Activated CD4-positive, alpha-beta memory T cell treated with anti-CD3 and anti-CD28 coated beads for 36 hours (primary cell): ENCODE measurements around the gene ZNF541. TPM values are rescaled to one million over a fixed set of nuclear protein-coding genes. Genes with fewer than 3 reads are reported as not detected.

ENCODE experiments used
- CTCF ChIA-PET: fragments of 350-600 bp; sonication (Branson Sonifier 250); formaldehyde crosslinking; loops from one replicate; lab custom pipeline; 2021; ENCODE audit warnings: antibody characterized with exemption, inconsistent platforms; lab: Charles Lee
- POLR2A ChIA-PET: fragments of 350-600 bp; sonication (Branson Sonifier 250); formaldehyde crosslinking; loops from one replicate; lab custom pipeline; 2021; ENCODE audit warnings: antibody characterized with exemption; lab: Charles Lee
- DNase-seq: peaks from one replicate; pipeline ENCODE4 v3.0.0-alpha.2; 2020
- H3K27ac Mint-ChIP-seq: one replicate; pipeline ENCODE4 v1.8.0; 2021; ENCODE audit warnings: mixed read lengths
- H3K27me3 Mint-ChIP-seq: one replicate; pipeline ENCODE4 v1.8.0; 2021; ENCODE audit warnings: mixed read lengths
- H3K36me3 Mint-ChIP-seq: one replicate; pipeline ENCODE4 v1.8.0; 2021; ENCODE audit warnings: mixed read lengths
- H3K4me1 Mint-ChIP-seq: one replicate; pipeline ENCODE4 v1.8.0; 2021; ENCODE audit warnings: low read depth, mixed read lengths
- H3K4me3 Mint-ChIP-seq: one replicate; pipeline ENCODE4 v1.8.0; 2021; ENCODE audit warnings: mild to moderate bottlenecking, mixed read lengths
- H3K9me3 Mint-ChIP-seq: one replicate; pipeline ENCODE4 v1.8.0; 2021; ENCODE audit warnings: mixed read lengths
- intact Hi-C: fragments of 100-400 bp; cut with micrococcal nuclease; formaldehyde crosslinking; loops from one replicate; pipeline ENCODE4 v1.15.1; 2023
- total RNA-seq, 2 experiments: library from RNA; stranded (reverse); gene quantifications; one replicate each; pipeline ENCODE4 v1.2.3, GENCODE V29; 2021

ZNF541 gene
- total RNA-seq, 2 experiments from 2014 or later = 0.07 to 0.31 TPM

GRCh38 chr19:47561440-47562057 lies 11.4 kb downstream of the ZNF541 start:
- H3K4me1 Mint-ChIP-seq = no peaks in the 10 kb centered on the region
- H3K36me3 Mint-ChIP-seq = no peaks in the 10 kb centered on the region
- ChIA-PET POLR2A (no interaction called here), CTCF (interaction anchor here (0.7 to 1.0 kb wide), 4 partner anchors 11 to 125 kb away, joined by 3 read pairs; no protein-coding TSS in a partner anchor)
- no peak overlapping the region for H3K4me3 Mint-ChIP-seq
- intact Hi-C loops = no loop called here
- no peak for DNase-seq
- H3K9me3 Mint-ChIP-seq = no peaks in the 10 kb centered on the region
- H3K27me3 Mint-ChIP-seq = no peaks in the 10 kb centered on the region
- H3K27ac Mint-ChIP-seq = no peak overlapping the region

DNA sequence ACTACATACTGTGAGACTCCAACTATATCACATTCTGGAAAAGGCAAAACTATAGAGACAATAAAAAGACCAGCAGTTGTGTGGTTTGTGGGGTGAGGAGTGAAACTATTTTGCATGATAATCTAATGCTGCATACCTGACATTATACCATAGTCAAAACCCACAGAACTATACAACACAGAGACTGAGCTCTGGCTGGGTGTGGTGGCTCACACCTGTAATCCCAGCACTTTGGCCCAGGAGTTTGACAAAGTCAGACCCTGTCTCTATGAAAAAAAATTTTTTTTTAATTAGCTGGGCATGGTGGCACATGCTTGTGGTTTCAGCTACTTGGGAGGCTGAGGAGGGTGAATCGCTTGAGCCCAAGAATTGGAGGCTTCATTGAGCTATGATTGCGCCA lies 11.9 kb downstream of the ZNF541 start:
- CTCF ChIA-PET = interaction anchor here (0.7 to 1.0 kb wide), 4 partner anchors 10 to 124 kb away, joined by 3 read pairs; no protein-coding TSS in a partner anchor
- no peaks in the 10 kb centered on the region for H3K36me3 Mint-ChIP-seq
- no peak overlapping the region for H3K27ac Mint-ChIP-seq
- no peaks in the 10 kb centered on the region for H3K27me3 Mint-ChIP-seq
- no peaks in the 10 kb centered on the region for H3K9me3 Mint-ChIP-seq
- intact Hi-C loops = no loop called here
- POLR2A ChIA-PET = no interaction called here
- H3K4me3 Mint-ChIP-seq = no peak overlapping the region
- H3K4me1 Mint-ChIP-seq = no peaks in the 10 kb centered on the region
- DNase-seq = no peak

- Mint-ChIP-seq H3K36me3 (no peaks in the 10 kb centered on the region), H3K27ac (no peak overlapping the region), H3K4me3 (no peak overlapping the region), H3K4me1 (no peaks in the 10 kb centered on the region), H3K27me3 (no peaks in the 10 kb centered on the region), H3K9me3 (no peaks in the 10 kb centered on the region)
- intact Hi-C loops = no loop called here
- no peak for DNase-seq
- POLR2A ChIA-PET = no interaction called here
- CTCF ChIA-PET = interaction anchor here (1.4 kb wide), 1 partner anchor 113 kb away, joined by 3 read pairs; no protein-coding TSS in a partner anchor
These were observed 22.8 kb downstream of the ZNF541 start for GRCh38 chr19:47550129-47550528.

- H3K9me3 Mint-ChIP-seq = no peaks in the 10 kb centered on the region
- H3K27me3 Mint-ChIP-seq = peaks cover 4% of the 10 kb centered on the region
- H3K36me3 Mint-ChIP-seq = no peaks in the 10 kb centered on the region
- ChIA-PET POLR2A (no interaction called here), CTCF (interaction anchor here (0.6 to 1.4 kb wide), 2 partner anchors 73 to 112 kb away, joined by 3 read pairs; no protein-coding TSS in a partner anchor)
- H3K27ac Mint-ChIP-seq = no peak overlapping the region
- no peak overlapping the region for H3K4me3 Mint-ChIP-seq
- DNase-seq = no peak
- intact Hi-C loops = no loop called here
- H3K4me1 Mint-ChIP-seq = peaks cover 2% of the 10 kb centered on the region
These were observed 23.6 kb downstream of the ZNF541 start for GRCh38 chr19:47549261-47549862.

DNA sequence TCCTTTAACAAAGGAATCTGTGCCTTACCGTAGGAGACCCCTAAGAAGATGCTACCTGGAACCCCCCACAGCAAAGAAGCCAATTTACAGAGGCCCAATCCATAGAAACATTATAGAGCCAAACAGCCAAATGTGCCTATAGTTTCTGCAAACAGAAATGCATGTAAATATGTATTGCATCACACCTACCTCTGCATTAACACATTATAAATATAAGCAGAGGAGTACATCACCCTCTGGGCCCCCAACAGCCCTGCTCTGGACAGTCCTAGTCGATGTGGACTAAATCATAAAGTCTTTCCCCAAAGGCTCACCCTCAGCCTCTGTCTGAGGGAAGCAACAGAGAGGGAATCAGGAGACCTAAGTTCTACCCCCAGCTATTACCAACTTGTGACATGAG lies 25.7 kb downstream of the ZNF541 start:
- no peak overlapping the region for H3K4me3 Mint-ChIP-seq
- no peak overlapping the region for H3K27ac Mint-ChIP-seq
- peaks cover 5% of the 10 kb centered on the region for H3K27me3 Mint-ChIP-seq
- POLR2A ChIA-PET = no interaction called here
- DNase-seq = no peak
- peaks cover 3% of the 10 kb centered on the region for H3K4me1 Mint-ChIP-seq
- intact Hi-C loops = no loop called here
- CTCF ChIA-PET = no interaction called here
- H3K36me3 Mint-ChIP-seq = no peaks in the 10 kb centered on the region
- H3K9me3 Mint-ChIP-seq = no peaks in the 10 kb centered on the region

GRCh38 chr19:47545061-47545948 lies 27.6 kb downstream of the ZNF541 start:
- H3K4me1 Mint-ChIP-seq = peaks cover 15% of the 10 kb centered on the region
- H3K9me3 Mint-ChIP-seq = no peaks in the 10 kb centered on the region
- H3K27me3 Mint-ChIP-seq = peaks cover 5% of the 10 kb centered on the region
- no peaks in the 10 kb centered on the region for H3K36me3 Mint-ChIP-seq
- no peak for DNase-seq
- ChIA-PET CTCF (no interaction called here), POLR2A (no interaction called here)
- H3K4me3 Mint-ChIP-seq = no peak overlapping the region
- no peak overlapping the region for H3K27ac Mint-ChIP-seq
- intact Hi-C loops = no loop called here

- DNase-seq = no peak
- ChIA-PET CTCF (no interaction called here), POLR2A (no interaction called here)
- Mint-ChIP-seq H3K27me3 (peaks cover 5% of the 10 kb centered on the region), H3K36me3 (no peaks in the 10 kb centered on the region), H3K4me3 (no peak overlapping the region), H3K27ac (no peak overlapping the region), H3K4me1 (peaks cover 15% of the 10 kb centered on the region), H3K9me3 (no peaks in the 10 kb centered on the region)
- intact Hi-C loops = no loop called here
These were observed 28.5 kb downstream of the ZNF541 start for GRCh38 chr19:47544476-47544875.

DNA sequence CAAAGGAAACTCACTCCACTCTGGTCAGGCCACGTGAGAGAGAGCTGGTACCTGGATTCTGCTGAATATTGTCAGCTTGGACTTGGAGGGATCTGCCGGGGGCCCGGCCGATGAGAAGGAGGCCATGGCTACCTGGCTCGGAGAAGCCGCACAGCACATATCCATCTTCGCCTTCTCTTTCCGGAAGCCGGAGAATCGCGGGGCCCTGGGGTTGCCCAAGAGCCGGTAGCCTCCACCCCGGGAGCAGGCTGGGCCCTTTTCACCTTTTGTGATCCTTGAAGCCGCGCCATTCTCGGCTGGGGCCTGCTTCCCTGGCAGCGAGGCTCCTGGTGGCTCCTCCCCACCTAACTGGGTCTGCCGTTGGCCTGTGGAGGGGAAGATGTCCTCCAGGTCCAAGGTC lies 28.9 kb downstream of the ZNF541 start:
- peaks cover 15% of the 10 kb centered on the region for H3K4me1 Mint-ChIP-seq
- H3K27ac Mint-ChIP-seq = no peak overlapping the region
- DNase-seq = no peak
- ChIA-PET POLR2A (no interaction called here), CTCF (interaction anchor here (0.7 kb wide), 1 partner anchor 324 kb away, joined by 7 read pairs; no protein-coding TSS in a partner anchor)
- H3K4me3 Mint-ChIP-seq = no peak overlapping the region
- no peaks in the 10 kb centered on the region for H3K9me3 Mint-ChIP-seq
- peaks cover 5% of the 10 kb centered on the region for H3K27me3 Mint-ChIP-seq
- H3K36me3 Mint-ChIP-seq = no peaks in the 10 kb centered on the region
- intact Hi-C loops = no loop called here

- no peak for DNase-seq
- CTCF ChIA-PET = no interaction called here
- intact Hi-C loops = no loop called here
- Mint-ChIP-seq H3K4me1 (peaks cover 15% of the 10 kb centered on the region), H3K4me3 (no peak overlapping the region), H3K36me3 (no peaks in the 10 kb centered on the region), H3K27ac (peak overlapping the region; percentile 60), H3K27me3 (peaks cover 5% of the 10 kb centered on the region), H3K9me3 (no peaks in the 10 kb centered on the region)
- POLR2A ChIA-PET = no interaction called here
These were observed 30.9 kb downstream of the ZNF541 start for GRCh38 chr19:47542030-47542475.

DNA sequence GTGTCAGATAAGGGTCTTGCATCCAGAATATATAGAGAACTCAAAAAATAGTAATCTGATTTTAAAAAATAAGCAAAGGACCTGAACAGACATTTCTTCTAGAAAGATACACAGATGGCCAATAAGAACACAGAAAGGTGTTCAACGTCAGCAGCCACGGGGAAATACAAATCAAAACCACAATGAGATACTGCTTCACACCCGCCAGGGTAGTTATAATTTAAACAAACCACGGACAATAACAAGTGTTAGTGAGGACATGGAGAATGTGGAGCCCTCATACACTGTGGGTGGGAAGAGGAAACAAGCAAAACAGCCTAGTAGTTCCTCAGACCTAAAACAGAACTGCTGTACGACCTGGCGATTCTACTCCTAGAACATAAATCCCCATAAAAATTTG lies 31.4 kb downstream of the ZNF541 start:
- peak; percentile 42 for DNase-seq
- Mint-ChIP-seq H3K27ac (peak overlapping the region; percentile 60), H3K27me3 (peaks cover 5% of the 10 kb centered on the region), H3K36me3 (no peaks in the 10 kb centered on the region), H3K4me1 (peaks cover 15% of the 10 kb centered on the region), H3K9me3 (no peaks in the 10 kb centered on the region), H3K4me3 (no peak overlapping the region)
- ChIA-PET POLR2A (no interaction called here), CTCF (no interaction called here)
- intact Hi-C loops = loop anchor here (1.0 kb wide), 1 partner anchor 59 kb away; no protein-coding TSS in a partner anchor

- POLR2A ChIA-PET = no interaction called here
- CTCF ChIA-PET = interaction anchor here (0.9 kb wide), 1 partner anchor 35 kb away, joined by 3 read pairs; no protein-coding TSS in a partner anchor
- intact Hi-C loops = loop anchor here (1.0 kb wide), 1 partner anchor 60 kb away; no protein-coding TSS in a partner anchor
- H3K27ac Mint-ChIP-seq = peak overlapping the region; percentile 54
- H3K4me3 Mint-ChIP-seq = no peak overlapping the region
- H3K9me3 Mint-ChIP-seq = no peaks in the 10 kb centered on the region
- peaks cover 15% of the 10 kb centered on the region for H3K4me1 Mint-ChIP-seq
- DNase-seq = no peak
- H3K27me3 Mint-ChIP-seq = peaks cover 5% of the 10 kb centered on the region
- H3K36me3 Mint-ChIP-seq = no peaks in the 10 kb centered on the region
These were observed 32.2 kb downstream of the ZNF541 start for GRCh38 chr19:47540748-47541147.
